RPMI8226 (cell line): ENCODE data around the gene TIAM2.
"Not testable (repeated sequence)": the region's sequence is repeated elsewhere in the genome, so short reads cannot be mapped to it uniquely, and the experiment has no call there.

Experiments used
- DNase-seq: peaks from one replicate; pipeline ENCODE4 v3.0.0-alpha.2; 2015

The TIAM2 gene

GRCh38 chr6:155173488-155173887 lies 178.4 kb downstream of the TIAM2 start:
- DNase-seq = no peak

DNA sequence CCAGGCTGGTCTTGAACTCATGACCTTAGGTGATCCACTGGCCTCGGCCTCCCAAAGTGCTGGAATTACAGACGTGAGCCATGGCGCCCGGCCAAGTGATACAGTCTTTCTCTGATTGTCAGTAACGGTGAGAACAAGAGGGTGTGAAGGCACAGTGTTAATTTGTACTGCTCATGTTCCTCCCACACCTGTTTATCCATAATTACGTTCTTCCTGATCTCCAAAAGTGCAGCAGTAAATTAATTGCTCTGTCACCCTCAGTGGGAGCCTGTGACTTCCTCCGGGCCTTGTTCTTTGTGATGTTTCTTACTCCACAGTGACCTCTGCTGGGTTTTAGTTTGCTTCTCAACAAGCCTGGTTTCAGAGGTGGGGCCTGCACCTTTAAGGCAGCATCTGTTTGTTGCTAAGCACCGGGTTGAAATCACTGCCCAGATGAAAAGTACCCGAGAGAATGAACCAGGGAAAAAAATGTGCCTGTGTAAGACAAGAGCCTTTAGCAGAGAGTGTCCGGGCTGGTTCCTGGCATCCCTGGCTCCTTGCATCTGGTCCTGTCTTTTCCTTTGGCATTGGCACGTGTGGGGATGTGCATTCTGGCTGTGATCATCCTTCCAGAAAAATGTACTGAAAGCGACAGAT lies 179.6 kb downstream of the TIAM2 start:
- peak; percentile 66 for DNase-seq

- peak; percentile 63 for DNase-seq
Measured at GRCh38 chr6:155177363-155177961, 182.3 kb downstream of the TIAM2 start.

DNA sequence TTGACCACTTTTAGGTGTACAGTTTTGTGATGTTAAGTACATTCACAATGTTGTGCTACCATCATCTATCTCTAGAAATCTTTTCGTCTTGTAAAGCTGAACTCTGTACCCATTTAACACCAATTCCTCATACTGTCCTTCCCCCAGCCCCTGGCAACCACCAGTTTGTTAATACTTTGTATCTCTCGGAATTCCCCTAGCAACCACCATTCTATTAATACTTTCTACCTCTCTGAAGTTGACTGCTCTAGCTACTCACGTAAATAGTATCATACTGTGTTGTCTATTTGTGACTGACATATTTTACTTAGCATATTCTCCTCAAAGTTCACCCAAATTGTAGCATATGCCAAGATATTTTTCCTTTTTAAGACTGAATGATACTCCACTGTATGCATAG lies 186.4 kb downstream of the TIAM2 start:
- no peak for DNase-seq

- no peak for DNase-seq
Measured at GRCh38 chr6:155182103-155182502, 187.0 kb downstream of the TIAM2 start.

GRCh38 chr6:155183095-155183494 lies 188.0 kb downstream of the TIAM2 start:
- DNase-seq = no peak

GRCh38 chr6:155185041-155185440 lies 189.9 kb downstream of the TIAM2 start:
- not testable (repeated sequence) for DNase-seq

DNA sequence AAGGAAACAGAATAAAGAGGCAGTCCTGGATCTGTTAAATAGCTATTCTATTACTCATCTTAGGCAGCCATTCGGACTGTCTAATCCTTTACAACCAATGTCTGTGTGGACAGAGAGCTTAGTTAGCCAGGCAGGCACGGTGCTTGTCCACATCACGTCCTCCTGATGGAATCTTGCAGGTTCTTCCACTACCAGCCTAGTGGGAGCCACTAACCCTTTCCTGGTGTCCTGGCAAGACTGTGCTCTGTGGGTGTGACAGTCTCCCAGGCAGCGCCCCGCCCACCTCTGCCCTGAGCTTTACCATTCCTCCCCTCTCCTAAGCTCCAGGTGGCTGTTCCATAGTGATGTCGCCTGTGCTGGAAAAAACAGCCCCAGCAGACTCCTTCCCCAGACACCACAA lies 190.4 kb downstream of the TIAM2 start:
- DNase-seq = no peak

- DNase-seq = no peak
Measured at GRCh38 chr6:155186052-155186658, 191.0 kb downstream of the TIAM2 start.

GRCh38 chr6:155187106-155187505 lies 192.0 kb downstream of the TIAM2 start:
- no peak for DNase-seq

- no peak for DNase-seq
Measured at GRCh38 chr6:155187994-155188706, 193.0 kb downstream of the TIAM2 start.

- no peak for DNase-seq
Measured at GRCh38 chr6:155188707-155189496, 193.8 kb downstream of the TIAM2 start.

DNA sequence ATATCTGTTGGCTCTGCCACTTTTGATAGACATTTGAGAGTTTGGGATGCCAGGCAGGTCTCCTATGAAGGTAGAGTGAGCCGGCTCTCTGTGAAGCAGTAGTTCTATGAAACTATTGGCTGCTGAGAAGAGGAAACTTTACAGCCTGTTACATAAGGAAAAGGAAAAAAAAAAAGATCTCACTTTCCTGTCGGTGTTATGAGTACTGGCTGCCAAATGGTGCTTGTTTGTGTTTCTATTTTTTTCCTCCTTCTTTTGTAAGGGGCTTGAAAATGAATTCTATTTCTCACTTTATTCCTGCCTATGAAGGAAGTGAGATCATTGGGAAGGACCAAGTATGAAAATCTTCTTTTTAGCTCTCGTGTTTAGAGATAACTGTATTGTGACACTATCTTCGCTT lies 195.6 kb downstream of the TIAM2 start:
- no peak for DNase-seq

DNA sequence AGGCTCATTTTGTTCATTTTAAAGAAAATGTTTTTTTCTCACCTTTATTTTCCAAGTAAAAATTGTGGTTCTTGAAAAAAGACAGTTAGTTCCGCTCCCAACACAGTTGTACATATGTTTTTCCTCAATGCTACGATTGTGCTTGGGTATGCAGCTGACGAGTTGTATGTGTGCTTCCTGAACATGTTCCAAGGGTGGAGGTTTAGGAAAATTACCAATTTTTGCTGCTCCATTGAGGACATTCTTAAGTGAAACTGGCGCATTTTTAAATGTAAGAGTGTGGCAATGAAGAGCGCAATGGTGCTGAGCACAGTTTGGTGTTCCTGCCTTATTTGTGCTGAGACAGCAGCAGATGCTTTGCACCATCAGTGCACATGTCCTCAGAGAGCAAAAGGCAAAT lies 198.4 kb downstream of the TIAM2 start:
- no peak for DNase-seq

DNA sequence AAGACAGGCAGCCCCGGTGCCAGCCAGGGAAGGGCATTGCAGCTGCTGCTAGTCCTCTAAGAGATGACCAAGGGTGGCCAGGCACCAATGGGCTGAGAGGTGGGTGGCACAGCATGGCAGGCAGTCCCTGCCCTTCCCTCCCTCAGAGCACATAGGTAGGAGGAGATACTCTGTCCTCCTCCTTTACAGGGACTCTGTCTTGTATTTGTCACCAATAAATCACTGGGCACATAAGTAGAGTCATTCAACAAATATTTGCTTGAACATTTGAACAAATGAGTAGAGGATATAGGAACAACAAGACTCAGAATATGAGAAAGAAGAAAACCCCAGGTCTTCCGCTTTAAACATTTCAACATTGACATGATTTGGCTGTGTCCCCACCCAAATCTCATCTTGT lies 199.3 kb downstream of the TIAM2 start:
- DNase-seq = no peak

- DNase-seq = no peak
Measured at GRCh38 chr6:155195903-155196302, 200.8 kb downstream of the TIAM2 start.

GRCh38 chr6:155196911-155197310 lies 201.8 kb downstream of the TIAM2 start:
- no peak for DNase-seq

DNA sequence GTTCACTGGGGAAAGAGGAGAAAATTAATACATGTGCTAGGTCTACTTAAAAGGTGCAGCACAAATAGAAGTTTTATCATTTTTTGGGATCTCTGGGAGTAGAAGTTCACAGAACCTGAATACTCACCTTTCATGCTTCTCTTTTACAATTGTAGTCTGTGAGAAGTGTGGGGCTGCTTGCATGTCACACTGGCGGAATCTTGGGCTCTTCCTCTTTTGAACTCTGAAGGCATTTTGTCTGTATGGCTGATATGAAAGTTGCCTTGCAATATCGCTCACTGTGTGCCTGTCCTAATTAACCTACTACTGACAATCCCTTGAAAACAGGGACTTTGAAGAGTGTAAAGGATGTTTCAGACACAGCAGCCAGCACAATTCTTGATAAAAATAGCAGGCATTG lies 202.8 kb downstream of the TIAM2 start:
- no peak for DNase-seq

GRCh38 chr6:155200012-155200411 lies 204.9 kb downstream of the TIAM2 start:
- no peak for DNase-seq

GRCh38 chr6:155201461-155202226 lies 206.5 kb downstream of the TIAM2 start:
- no peak for DNase-seq

DNA sequence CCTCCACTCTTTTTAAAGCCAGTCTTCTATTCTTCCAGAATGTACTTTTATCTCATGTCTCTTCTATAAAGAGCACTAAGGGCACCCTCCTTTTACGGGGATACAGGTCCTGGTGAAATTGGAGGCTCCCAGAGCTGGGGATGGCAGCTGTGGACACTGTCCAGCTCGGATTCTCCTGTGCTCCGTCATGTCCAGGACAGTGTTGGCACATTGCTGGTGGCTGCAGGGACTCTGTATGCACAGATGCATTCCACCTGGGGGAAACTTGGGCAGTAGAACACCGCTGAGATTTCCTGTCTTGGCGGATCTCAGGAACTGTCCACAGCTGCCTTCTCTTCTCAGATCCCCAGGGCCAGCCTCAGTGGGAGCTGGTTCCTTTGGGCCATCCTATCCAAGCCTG lies 212.1 kb downstream of the TIAM2 start:
- no peak for DNase-seq

GRCh38 chr6:155212106-155212505 lies 217.0 kb downstream of the TIAM2 start:
- no peak for DNase-seq
